ENCODE measurements around the gene ENTREP3. TPM values are rescaled to one million over a fixed set of nuclear protein-coding genes. Genes with fewer than 3 reads are reported as not detected.

The ENTREP3 gene
- total RNA-seq, 4 donors from 2014 or later: 7.9 to 22.3 (median 18.8) TPM

DNA sequence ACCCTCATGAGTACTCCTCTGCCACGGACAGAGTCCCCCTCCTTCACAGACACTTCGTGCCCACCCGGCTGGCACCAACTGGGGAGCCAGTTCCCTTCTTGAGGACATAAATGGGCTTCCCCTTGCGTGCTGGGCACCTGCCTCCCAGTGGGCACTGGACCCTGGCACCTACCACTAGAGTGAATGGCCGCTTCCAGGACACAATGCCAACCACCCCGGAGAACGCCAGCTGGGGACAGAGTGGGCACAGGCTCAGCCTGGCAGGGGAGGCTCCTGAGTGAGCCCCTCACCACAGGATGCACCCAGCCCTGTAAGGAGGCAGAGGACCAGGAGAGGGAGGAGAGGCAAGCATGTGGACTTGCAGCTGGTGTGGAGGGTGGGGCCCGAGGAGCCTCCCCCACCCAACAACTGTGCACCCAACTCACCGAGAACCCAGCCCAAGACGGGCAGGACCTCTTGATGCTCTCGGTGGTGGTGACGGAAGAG is 1.0 kb downstream of the ENTREP3 start:
- Histone ChIP-seq H3K4me3 (peak overlapping the region; percentile 78 to 92 (median 90)), H3K27me3 (no peaks in the 10 kb centered on the region), H3K36me3 (peaks cover 0 to 17% of the 10 kb centered on the region in 2 donors), H3K9me3 (no peaks in the 10 kb centered on the region), H3K4me1 (peaks cover 17 to 30% of the 10 kb centered on the region in 2 donors), H3K27ac (peak overlapping the region; percentile 91 to 95 (median 92))
- intact Hi-C loops (cut with DNase I; ENCODE audit: low total_unique reads) (loop anchor here (2.0 kb wide), 1 partner anchor 55 kb away; the partner anchor contains the start of gene FDPS), in situ Hi-C loops (cut with MboI; ENCODE audit: low sequenced_read_pairs in 4 of 4) (loop anchor here in 1 of 4 donors (10.0 kb wide), 1 partner anchor 61 kb away; no protein-coding TSS in a partner anchor)
- ATAC-seq: peak in 1 of 2 donors; percentile 1
- no peak for DNase-seq
- no peak for TF ChIP-seq POLR2A (IDR thresholded peaks at IDR 0.05)
- TF ChIP-seq, protein P1, sequence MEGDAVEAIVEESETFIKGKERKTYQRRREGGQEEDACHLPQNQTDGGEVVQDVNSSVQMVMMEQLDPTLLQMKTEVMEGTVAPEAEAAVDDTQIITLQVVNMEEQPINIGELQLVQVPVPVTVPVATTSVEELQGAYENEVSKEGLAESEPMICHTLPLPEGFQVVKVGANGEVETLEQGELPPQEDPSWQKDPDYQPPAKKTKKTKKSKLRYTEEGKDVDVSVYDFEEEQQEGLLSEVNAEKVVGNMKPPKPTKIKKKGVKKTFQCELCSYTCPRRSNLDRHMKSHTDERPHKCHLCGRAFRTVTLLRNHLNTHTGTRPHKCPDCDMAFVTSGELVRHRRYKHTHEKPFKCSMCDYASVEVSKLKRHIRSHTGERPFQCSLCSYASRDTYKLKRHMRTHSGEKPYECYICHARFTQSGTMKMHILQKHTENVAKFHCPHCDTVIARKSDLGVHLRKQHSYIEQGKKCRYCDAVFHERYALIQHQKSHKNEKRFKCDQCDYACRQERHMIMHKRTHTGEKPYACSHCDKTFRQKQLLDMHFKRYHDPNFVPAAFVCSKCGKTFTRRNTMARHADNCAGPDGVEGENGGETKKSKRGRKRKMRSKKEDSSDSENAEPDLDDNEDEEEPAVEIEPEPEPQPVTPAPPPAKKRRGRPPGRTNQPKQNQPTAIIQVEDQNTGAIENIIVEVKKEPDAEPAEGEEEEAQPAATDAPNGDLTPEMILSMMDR (IDR thresholded peaks at IDR 0.05 in 4 of 5, conservative IDR thresholded peaks at IDR 0.05 in 1 of 5): no peak

DNA sequence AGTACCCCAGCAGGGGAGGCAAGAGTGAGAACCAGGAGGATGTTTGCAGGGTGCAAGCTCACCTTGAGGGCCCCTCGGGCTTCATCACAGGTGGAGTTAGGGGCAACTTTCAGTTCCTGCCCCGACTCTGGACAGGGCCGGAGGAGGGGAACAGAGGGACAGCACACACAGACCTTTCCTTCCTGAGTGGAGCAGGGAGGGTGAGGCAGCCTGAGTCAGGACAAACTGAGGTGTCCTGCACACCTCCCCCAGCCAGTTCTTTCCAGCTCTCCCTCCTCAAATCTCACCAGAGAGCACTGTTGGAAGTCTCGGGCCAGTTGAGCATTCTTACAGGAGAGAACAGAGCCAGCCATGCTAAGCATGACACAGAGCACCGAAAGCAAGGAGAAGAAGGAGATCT is 1.5 kb downstream of the ENTREP3 start:
- H3K4me1 ChIP-seq: peaks cover 17 to 30% of the 10 kb centered on the region in 2 donors
- H3K4me3 ChIP-seq: peak overlapping the region in 1 of 4 donors; percentile 92
- in situ Hi-C loops (cut with MboI; ENCODE audit: low sequenced_read_pairs in 4 of 4) (loop anchor here in 1 of 4 donors (10.0 kb wide), 1 partner anchor 61 kb away; no protein-coding TSS in a partner anchor), intact Hi-C loops (cut with DNase I; ENCODE audit: low total_unique reads) (loop anchor here (2.0 kb wide), 1 partner anchor 55 kb away; the partner anchor contains the start of gene FDPS)
- H3K36me3 ChIP-seq: peaks cover 0 to 20% of the 10 kb centered on the region in 2 donors
- H3K9me3 ChIP-seq: no peaks in the 10 kb centered on the region
- no peak for ATAC-seq
- TF ChIP-seq, protein P1 (IDR thresholded peaks at IDR 0.05 in 4 of 5, conservative IDR thresholded peaks at IDR 0.05 in 1 of 5): no peak
- TF ChIP-seq POLR2A (IDR thresholded peaks at IDR 0.05): no peak
- no peak for DNase-seq
- H3K27ac ChIP-seq: peak overlapping the region in 2 of 4 donors; percentile 92 to 95
- no peaks in the 10 kb centered on the region for H3K27me3 ChIP-seq

DNA sequence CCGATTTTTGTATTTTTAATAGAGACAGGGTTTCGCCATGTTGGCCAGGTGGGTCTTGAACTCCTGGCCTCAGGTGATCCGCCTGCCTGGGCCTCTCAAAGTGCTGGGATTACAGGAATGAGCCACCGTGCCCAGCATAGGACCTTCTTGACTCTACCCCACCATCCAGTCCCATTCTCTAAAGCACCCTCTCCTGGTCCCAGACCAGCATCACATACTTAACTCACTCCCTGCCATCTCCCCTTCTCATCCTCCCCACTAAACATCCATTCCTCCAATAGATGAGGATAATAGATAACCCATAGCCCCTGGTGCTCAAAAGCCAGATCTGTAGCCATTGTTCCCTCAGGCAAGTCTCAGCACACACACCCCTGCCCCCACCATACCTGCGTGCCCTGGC is 2.1 kb downstream of the ENTREP3 start:
- TF ChIP-seq, protein P1 (IDR thresholded peaks at IDR 0.05 in 4 of 5, conservative IDR thresholded peaks at IDR 0.05 in 1 of 5): no peak
- no peak for TF ChIP-seq POLR2A (IDR thresholded peaks at IDR 0.05)
- DNase-seq (no peak), ATAC-seq (no peak)
- no peak overlapping the region for H3K27ac ChIP-seq
- H3K4me3 ChIP-seq: no peak overlapping the region
- peaks cover 17 to 30% of the 10 kb centered on the region in 2 donors for H3K4me1 ChIP-seq
- H3K9me3 ChIP-seq: no peaks in the 10 kb centered on the region
- no peaks in the 10 kb centered on the region for H3K27me3 ChIP-seq
- H3K36me3 ChIP-seq: peaks cover 0 to 20% of the 10 kb centered on the region in 2 donors
- intact Hi-C loops (cut with DNase I; ENCODE audit: low total_unique reads) (no loop called here), in situ Hi-C loops (cut with MboI; ENCODE audit: low sequenced_read_pairs in 4 of 4) (loop anchor here in 1 of 4 donors (10.0 kb wide), 1 partner anchor 62 kb away; no protein-coding TSS in a partner anchor)

DNA sequence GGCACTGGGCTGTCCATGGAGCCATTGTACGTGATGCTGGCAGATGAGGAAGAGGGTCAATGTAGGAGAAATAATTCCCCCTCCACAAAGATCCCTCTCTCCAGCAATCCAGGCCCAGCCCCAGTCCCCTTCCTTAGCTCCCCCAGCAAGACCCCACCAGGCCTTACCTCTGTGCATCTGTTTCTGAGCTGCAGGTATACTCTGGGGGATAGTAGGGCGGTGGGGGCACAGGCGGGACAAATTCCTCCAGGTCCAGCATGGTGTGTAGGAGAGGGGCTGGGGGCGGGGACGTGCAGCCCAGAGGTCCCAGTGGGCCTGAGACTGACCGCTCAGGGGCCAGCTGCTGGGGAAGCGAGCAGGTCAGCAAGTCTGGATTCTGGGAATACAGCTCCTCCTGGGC is 3.7 kb downstream of the ENTREP3 start:
- no peaks in the 10 kb centered on the region for H3K9me3 ChIP-seq
- no peak for TF ChIP-seq POLR2A (IDR thresholded peaks at IDR 0.05)
- TF ChIP-seq, protein P1 (IDR thresholded peaks at IDR 0.05 in 4 of 5, conservative IDR thresholded peaks at IDR 0.05 in 1 of 5): no peak
- intact Hi-C loops (cut with DNase I; ENCODE audit: low total_unique reads) (no loop called here), in situ Hi-C loops (cut with MboI; ENCODE audit: low sequenced_read_pairs in 4 of 4) (loop anchor here in 1 of 4 donors (10.0 kb wide), 1 partner anchor 63 kb away; no protein-coding TSS in a partner anchor)
- no peaks in the 10 kb centered on the region for H3K27me3 ChIP-seq
- peaks cover 17 to 30% of the 10 kb centered on the region in 2 donors for H3K4me1 ChIP-seq
- peaks cover 0 to 22% of the 10 kb centered on the region in 2 donors for H3K36me3 ChIP-seq
- ATAC-seq (no peak), DNase-seq (no peak)
- H3K27ac ChIP-seq: peak overlapping the region in 1 of 4 donors; percentile 43
- H3K4me3 ChIP-seq: no peak overlapping the region
